Ovary (tissue), 3 donors: ENCODE results near the gene TCFL5.

Source experiments
- POLR2A ChIP-seq: fragments of 450-650 bp; IDR thresholded peaks from one replicate; pipeline ENCODE4 v1.6.1; 2017; ENCODE audit warnings: antibody characterized with exemption, mild to moderate bottlenecking, moderate library complexity
- TF ChIP-seq, protein P1 (sequence below), 3 donors: fragments of 450-650 bp in 2 of 3; fragments of 200-600 bp in 1 of 3; IDR thresholded peaks; one replicate each; pipeline versions ENCODE4 v1.5.1 to v1.8.0; 2016 to 2022; ENCODE audit warnings: antibody characterized with exemption in 3 of 3, mild to moderate bottlenecking in 1 of 3
- donor health status: DM: no; HTN: no; CAD: no.

DNA sequence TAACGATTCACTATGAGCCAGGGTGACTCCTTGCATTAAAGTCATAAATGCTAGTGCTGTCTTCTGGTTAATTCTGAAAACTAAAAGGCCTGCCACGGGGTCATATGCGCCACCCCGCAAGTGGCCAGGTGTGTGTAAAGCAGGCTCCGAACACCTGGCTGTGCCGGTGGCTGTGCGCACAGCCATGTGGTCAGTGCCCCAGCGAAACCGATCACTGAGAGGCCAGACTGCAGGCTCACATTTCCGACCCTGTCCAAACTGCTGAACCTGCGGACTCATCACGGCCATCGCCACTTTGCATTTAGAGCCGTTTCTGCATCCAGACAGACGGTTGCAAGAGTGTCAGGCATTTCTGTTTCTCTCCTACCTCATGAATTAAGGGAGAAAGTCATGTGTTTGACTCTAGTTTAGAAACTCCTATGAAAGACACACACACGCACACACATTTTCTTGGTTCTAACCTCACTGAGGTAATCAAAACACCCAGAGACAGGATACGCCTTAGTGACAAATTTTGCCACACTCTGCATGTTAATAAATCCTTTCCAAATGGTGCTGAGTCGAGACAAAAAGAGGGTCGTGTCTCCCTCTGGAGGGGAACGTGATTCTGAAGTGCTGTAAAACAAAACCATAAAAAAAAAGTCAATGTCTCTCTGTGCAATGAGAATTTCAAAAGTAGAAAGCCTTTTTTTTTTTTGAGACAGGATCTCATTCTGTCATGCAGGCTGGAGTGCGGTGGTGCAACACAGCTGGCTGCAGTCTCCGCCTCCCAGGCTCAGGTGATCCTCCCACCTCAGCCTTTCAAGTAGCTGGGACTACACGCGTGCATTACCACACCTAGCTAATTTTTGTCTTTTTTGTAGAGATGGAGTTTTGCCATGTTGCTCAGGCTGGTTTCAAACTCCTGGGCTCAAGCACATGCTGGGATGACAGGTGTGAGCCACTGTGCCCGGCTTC lies 31.0 kb upstream of the TCFL5 start:
- no peak for TF ChIP-seq POLR2A
- TF ChIP-seq, protein P1, sequence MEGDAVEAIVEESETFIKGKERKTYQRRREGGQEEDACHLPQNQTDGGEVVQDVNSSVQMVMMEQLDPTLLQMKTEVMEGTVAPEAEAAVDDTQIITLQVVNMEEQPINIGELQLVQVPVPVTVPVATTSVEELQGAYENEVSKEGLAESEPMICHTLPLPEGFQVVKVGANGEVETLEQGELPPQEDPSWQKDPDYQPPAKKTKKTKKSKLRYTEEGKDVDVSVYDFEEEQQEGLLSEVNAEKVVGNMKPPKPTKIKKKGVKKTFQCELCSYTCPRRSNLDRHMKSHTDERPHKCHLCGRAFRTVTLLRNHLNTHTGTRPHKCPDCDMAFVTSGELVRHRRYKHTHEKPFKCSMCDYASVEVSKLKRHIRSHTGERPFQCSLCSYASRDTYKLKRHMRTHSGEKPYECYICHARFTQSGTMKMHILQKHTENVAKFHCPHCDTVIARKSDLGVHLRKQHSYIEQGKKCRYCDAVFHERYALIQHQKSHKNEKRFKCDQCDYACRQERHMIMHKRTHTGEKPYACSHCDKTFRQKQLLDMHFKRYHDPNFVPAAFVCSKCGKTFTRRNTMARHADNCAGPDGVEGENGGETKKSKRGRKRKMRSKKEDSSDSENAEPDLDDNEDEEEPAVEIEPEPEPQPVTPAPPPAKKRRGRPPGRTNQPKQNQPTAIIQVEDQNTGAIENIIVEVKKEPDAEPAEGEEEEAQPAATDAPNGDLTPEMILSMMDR (IDR thresholded peaks at IDR 0.05): no peak
